OCI-LY7 (cell line): ENCODE data around the gene XRN2. TPM values are rescaled to one million over a fixed set of nuclear protein-coding genes. Genes with fewer than 3 reads are reported as not detected.

Source experiments
- BruUV-seq: library from RNA; stranded (reverse); fragments of 400-500 nt; replicated peaks from 2 replicates; lab custom pipeline; 2021; lab: Mats Ljungman, UMichigan
- CTCF ChIA-PET: fragments of 300-600 bp; sonication (Branson Sonifier 250); formaldehyde crosslinking; loops from one replicate; lab custom pipeline; 2022; ENCODE audit warnings: antibody characterized with exemption; ENCODE audit not compliant: unreplicated experiment; lab: Charles Lee
- POLR2A ChIA-PET: fragments of 300-600 bp; sonication (Branson Sonifier 250); formaldehyde crosslinking; loops from one replicate; lab custom pipeline; 2022; ENCODE audit warnings: antibody characterized with exemption; lab: Charles Lee
- DNase-seq: peaks from one replicate; pipeline ENCODE4 v3.0.0-alpha.2; 2015; ENCODE audit warnings: low spot score
- H2AFZ ChIP-seq: fragments of 200-600 bp; sonication (generic), shearing (Covaris generic); 2 replicates; pipeline ENCODE4 v1.6.1; 2014; ENCODE audit warnings: mild to moderate bottlenecking, antibody characterized with exemption, low read length, moderate library complexity
- H3K27ac ChIP-seq: fragments of 200-600 bp; sonication (generic); 2 replicates; pipeline ENCODE4 v1.5.1; 2014; ENCODE audit warnings: mixed run types, low read depth, mild to moderate bottlenecking, moderate library complexity, low read length, inconsistent platforms; ENCODE audit not compliant: poor library complexity, severe bottlenecking
- H3K36me3 ChIP-seq: fragments of 200-600 bp; sonication (generic); 2 replicates; pipeline ENCODE4 v1.6.1; 2014; ENCODE audit warnings: mild to moderate bottlenecking, antibody characterized with exemption, low read length, moderate library complexity, mixed read lengths; ENCODE audit not compliant: insufficient read depth
- H3K4me1 ChIP-seq: fragments of 200-600 bp; sonication (generic); 2 replicates; pipeline ENCODE4 v1.5.1; 2014; ENCODE audit warnings: mild to moderate bottlenecking, low read length; ENCODE audit not compliant: insufficient read depth, poor library complexity, severe bottlenecking
- H3K4me2 ChIP-seq: fragments of 200-600 bp; sonication (generic); 2 replicates; pipeline ENCODE4 v1.6.1; 2014; ENCODE audit warnings: mild to moderate bottlenecking, low read length
- H3K4me3 ChIP-seq: fragments of 200-600 bp; sonication (generic); 2 replicates; pipeline ENCODE4 v1.5.1; 2014; ENCODE audit warnings: mild to moderate bottlenecking, low read depth, low read length; ENCODE audit not compliant: poor library complexity, severe bottlenecking
- H3K79me2 ChIP-seq: fragments of 200-600 bp; sonication (generic); 2 replicates; pipeline ENCODE4 v1.6.1; 2016; ENCODE audit warnings: low read depth, mild to moderate bottlenecking, low read length, moderate library complexity, mixed read lengths; ENCODE audit not compliant: insufficient read depth
- H3K9me2 ChIP-seq: fragments of 200-600 bp; sonication (generic); 2 replicates; pipeline ENCODE4 v1.6.1; 2016; ENCODE audit warnings: mild to moderate bottlenecking, low read length, mixed read lengths; ENCODE audit not compliant: insufficient read depth
- H3K9me3 ChIP-seq: fragments of 200-600 bp; sonication (generic); 2 replicates; pipeline ENCODE4 v1.6.1; 2014; ENCODE audit warnings: mild to moderate bottlenecking, mixed run types, low read length, mixed read lengths
- H4K20me1 ChIP-seq: fragments of 200-600 bp; sonication (generic); 2 replicates; pipeline ENCODE4 v1.6.1; 2014; ENCODE audit warnings: mild to moderate bottlenecking, antibody characterized with exemption, low read length, moderate library complexity, mixed read lengths; ENCODE audit not compliant: insufficient read depth
- CTCF ChIP-seq: fragments of 200-600 bp; sonication (generic); conservative IDR thresholded peaks from 2 replicates; pipeline ENCODE4 v1.5.1; 2014; ENCODE audit warnings: mild to moderate bottlenecking, antibody characterized with exemption, low read length, moderate library complexity, mixed read lengths
- EZH2phosphoT487 ChIP-seq: fragments of 200-600 bp; sonication (generic); IDR thresholded peaks from 2 replicates; pipeline ENCODE4 v1.6.1; 2018; ENCODE audit warnings: low read depth, borderline replicate concordance, mild to moderate bottlenecking, mixed run types, antibody characterized with exemption, low read length, moderate library complexity, mixed read lengths
- intact Hi-C: fragments of 100-400 bp; cut with micrococcal nuclease; formaldehyde crosslinking; loops from one replicate; pipeline ENCODE4 v1.10.0; 2022; ENCODE audit not compliant: unreplicated experiment
- total RNA-seq, 2 experiments: library from RNA; depleted of rRNA in 1 of 2; stranded (reverse); fragments of >200 nt in 1 of 2; shearing (Covaris generic) in 1 of 2; gene quantifications; 2 replicates each; pipeline ENCODE4 v1.2.3, GENCODE V29; 2014 to 2022

The XRN2 gene
- total RNA-seq, 2 experiments from 2014 or later, result 47.9 to 50.3 TPM

- Histone ChIP-seq H2AFZ (no peak overlapping the region), H3K4me1 (no peaks in the 10 kb centered on the region), H3K4me2 (no peak overlapping the region), H3K79me2 (peaks cover 19% of the 10 kb centered on the region; the same call in 1 of the 2 replicates), H3K27ac (no peak overlapping the region), H3K36me3 (peaks cover 74% of the 10 kb centered on the region), H4K20me1 (0 out of 2 replicates have a peak, but pooled peaks cover 4% of the 10 kb centered on the region), H3K9me3 (no peaks in the 10 kb centered on the region), H3K9me2 (no peaks in the 10 kb centered on the region), H3K4me3 (no peak overlapping the region)
- BruUV-seq, result no TSS peak
- no peak for DNase-seq
- CTCF ChIA-PET, result no interaction called here
- POLR2A ChIA-PET, result interaction anchor here (0.6 to 1.1 kb wide), 2 partner anchors 15 to 1683 kb away, joined by 3 read pairs; no protein-coding TSS in a partner anchor
- TF ChIP-seq CTCF (no peak), EZH2phosphoT487 (no peak)
- intact Hi-C loops, result no loop called here
These were observed 75.1 kb downstream of the XRN2 start for GRCh38 chr20:21378259-21378658.

DNA sequence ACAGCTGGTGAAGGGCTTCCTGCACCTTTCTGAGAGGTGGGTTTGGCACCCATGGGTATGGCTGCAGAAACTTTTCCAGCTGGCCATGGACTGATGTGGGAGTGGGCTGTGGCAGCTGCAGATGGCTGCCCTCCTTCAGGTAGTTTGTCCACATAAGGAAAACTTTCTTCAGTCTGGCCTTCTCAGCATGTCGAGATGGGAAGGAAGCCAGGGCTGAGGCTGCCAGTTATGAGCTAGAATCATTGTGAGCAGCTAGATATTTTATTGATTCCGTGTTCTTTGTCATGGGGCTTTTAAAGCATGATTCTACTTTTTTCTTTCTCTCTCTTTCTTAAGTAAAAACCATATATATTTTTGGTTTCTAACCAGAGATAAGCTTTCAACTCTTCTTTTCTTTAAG is 77.6 kb downstream of the XRN2 start:
- POLR2A ChIA-PET, result interaction anchor here (0.6 to 1.2 kb wide), 3 partner anchors 9 to 1284 kb away, joined by 3 to 6 read pairs (median 4); no protein-coding TSS in a partner anchor

More for the DNA sequence above, 77.6 kb downstream of the XRN2 start:
- Histone ChIP-seq H2AFZ (no peak overlapping the region), H4K20me1 (0 out of 2 replicates have a peak, but pooled peaks cover 4% of the 10 kb centered on the region), H3K4me1 (no peaks in the 10 kb centered on the region), H3K36me3 (peaks cover 91% of the 10 kb centered on the region), H3K9me2 (no peaks in the 10 kb centered on the region), H3K79me2 (peaks cover 5% of the 10 kb centered on the region; the same call in 1 of the 2 replicates), H3K27ac (no peak overlapping the region), H3K4me2 (no peak overlapping the region), H3K9me3 (no peaks in the 10 kb centered on the region), H3K4me3 (no peak overlapping the region)
- no peak for DNase-seq
- CTCF ChIA-PET, result no interaction called here
- intact Hi-C loops, result no loop called here
- BruUV-seq, result no TSS peak
- no peak for TF ChIP-seq CTCF
- TF ChIP-seq EZH2phosphoT487, result no peak
